ENCODE data around the gene XPO4.

XPO4 gene

DNA sequence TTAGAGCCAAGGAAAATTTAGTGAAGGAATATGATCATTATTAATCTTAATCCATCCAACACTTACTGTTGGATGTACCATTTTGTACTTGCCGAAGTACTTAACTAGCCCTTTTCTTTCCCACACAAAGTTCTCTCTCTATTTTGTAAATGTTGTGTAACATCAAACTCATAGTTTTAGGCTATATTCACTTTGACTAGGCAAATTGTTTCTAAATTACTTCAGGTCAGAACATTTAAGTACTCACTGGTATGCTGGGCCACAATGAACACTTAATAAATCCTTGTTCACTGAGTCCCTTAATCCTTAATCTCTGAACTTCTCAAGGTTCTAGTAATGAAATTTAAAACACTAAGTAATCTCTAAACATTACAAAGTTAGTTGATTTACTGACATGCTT is 79.5 kb downstream of the XPO4 start:
- Histone ChIP-seq H3K27me3 (replicated peaks) (no peaks in the 10 kb centered on the region), H3K4me3 (ENCODE audit: low read depth, low read length) (no peak overlapping the region), H3K27ac (no peak overlapping the region), H3K36me3 (replicated peaks) (no peaks in the 10 kb centered on the region)
- in situ Hi-C loops (cut with HindIII; ENCODE audit: low pct_ligation_motif_present, low sequenced_read_pairs): no loop called here
- DNase-seq: no peak
- no peak for TF ChIP-seq CTCF (IDR thresholded peaks at IDR 0.05; ENCODE audit: low read depth, low read length, missing control alignments)

DNA sequence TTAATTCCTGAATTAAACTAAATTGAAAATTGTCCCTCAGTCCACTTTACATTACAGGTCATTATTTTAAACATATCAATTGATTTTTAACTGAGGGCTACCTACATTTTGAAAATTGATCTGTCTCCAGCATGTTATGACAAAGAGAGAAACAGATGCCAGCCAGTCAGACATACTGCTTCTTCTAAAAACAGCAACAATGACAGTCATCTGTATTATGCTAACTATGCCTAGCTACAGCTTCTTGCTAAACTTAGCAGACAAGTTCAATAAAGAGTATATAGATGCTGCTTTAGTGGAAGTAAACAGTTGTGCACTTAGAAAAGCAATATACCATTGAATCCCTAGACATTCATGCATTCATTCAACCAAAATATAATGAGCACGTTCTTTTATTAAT is 80.1 kb downstream of the XPO4 start:
- no peak overlapping the region for H3K4me3 ChIP-seq (ENCODE audit: low read depth, low read length)
- H3K27me3 ChIP-seq (replicated peaks): no peaks in the 10 kb centered on the region
- no peak overlapping the region for H3K27ac ChIP-seq
- DNase-seq: no peak
- TF ChIP-seq CTCF (IDR thresholded peaks at IDR 0.05; ENCODE audit: low read depth, low read length, missing control alignments): no peak
- no peaks in the 10 kb centered on the region for H3K36me3 ChIP-seq (replicated peaks)
- in situ Hi-C loops (cut with HindIII; ENCODE audit: low pct_ligation_motif_present, low sequenced_read_pairs): no loop called here

DNA sequence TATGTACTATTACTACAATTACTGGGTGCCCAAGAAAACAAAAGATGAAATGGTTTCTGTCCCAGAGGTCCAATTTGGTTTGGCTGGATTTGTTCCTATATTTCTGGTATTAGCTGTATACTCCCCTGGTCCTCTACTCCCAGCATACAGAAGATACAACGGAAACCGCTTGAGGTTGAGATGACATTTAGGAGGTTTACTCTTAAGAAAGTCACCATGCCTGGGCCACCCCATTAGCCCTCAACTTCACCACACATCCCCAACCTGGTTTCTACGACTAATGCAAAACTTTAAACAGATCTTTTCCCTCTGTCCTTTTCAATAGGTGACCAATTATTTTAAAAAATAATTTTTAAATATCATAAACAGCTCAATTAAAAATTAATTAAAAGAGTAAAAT is 82.8 kb downstream of the XPO4 start:
- no peak overlapping the region for H3K27ac ChIP-seq
- no peak for DNase-seq
- in situ Hi-C loops (cut with HindIII; ENCODE audit: low pct_ligation_motif_present, low sequenced_read_pairs): no loop called here
- no peaks in the 10 kb centered on the region for H3K27me3 ChIP-seq (replicated peaks)
- no peaks in the 10 kb centered on the region for H3K36me3 ChIP-seq (replicated peaks)
- TF ChIP-seq CTCF (IDR thresholded peaks at IDR 0.05; ENCODE audit: low read depth, low read length, missing control alignments): no peak
- no peak overlapping the region for H3K4me3 ChIP-seq (ENCODE audit: low read depth, low read length)

DNA sequence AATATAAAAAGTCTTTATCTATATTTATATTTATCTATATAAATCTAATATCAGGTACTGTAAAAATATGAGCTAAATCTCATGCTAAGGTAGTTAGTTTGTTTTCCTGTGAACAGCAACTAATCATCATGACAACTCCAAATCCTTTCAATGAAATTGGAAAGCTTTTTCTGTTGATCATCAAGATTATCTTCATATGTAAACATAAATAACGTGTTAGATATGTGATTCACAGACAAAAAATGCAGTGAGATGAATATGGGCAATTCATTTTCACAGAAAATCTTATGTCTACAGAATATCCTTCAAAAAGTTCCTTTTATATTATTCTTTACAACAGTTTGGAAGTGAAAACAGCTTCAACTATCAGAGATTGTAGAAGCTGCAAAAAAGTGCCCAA is 87.1 kb downstream of the XPO4 start:
- no peak for TF ChIP-seq CTCF (IDR thresholded peaks at IDR 0.05; ENCODE audit: low read depth, low read length, missing control alignments)
- no peak for DNase-seq
- H3K27me3 ChIP-seq (replicated peaks): no peaks in the 10 kb centered on the region
- in situ Hi-C loops (cut with HindIII; ENCODE audit: low pct_ligation_motif_present, low sequenced_read_pairs): no loop called here
- H3K36me3 ChIP-seq (replicated peaks): no peaks in the 10 kb centered on the region
- no peak overlapping the region for H3K4me3 ChIP-seq (ENCODE audit: low read depth, low read length)
- peak overlapping the region; percentile 88 for H3K27ac ChIP-seq

DNA sequence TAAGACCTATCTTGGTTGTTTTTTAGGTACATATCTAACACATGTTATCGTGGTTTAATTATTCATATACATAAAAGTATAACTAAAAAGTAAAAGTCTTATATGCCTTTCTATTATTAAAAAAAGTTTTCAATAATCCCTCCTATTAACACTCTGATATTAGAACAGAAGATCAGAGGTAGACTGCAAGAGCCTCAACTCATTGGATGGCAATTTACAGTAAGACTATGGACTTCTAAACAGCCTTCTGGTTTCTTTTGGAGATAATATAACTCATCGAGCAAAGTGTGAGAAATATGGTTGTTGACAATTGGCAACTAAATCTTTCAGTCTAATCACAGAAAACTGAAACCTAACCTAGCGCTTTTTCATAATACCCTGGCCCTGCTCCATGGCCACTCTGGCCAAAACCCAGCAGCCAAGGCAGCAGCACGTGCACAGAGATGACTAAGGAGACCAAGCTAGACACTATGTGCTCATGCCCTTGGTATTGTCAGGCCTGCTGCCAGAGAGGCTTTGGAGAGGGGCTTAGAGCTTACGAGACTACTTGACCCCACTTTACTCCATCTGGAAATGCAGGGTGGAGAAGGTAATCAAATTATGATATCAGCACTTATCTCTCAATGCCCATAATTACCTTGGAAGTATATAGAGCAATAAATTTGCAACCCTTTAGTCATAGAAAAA is 88.2 kb downstream of the XPO4 start:
- no peak for TF ChIP-seq CTCF (IDR thresholded peaks at IDR 0.05; ENCODE audit: low read depth, low read length, missing control alignments)
- Histone ChIP-seq H3K4me3 (ENCODE audit: low read depth, low read length) (peak overlapping the region; percentile 18), H3K36me3 (replicated peaks) (no peaks in the 10 kb centered on the region), H3K27ac (peak overlapping the region; percentile 88), H3K27me3 (replicated peaks) (no peaks in the 10 kb centered on the region)
- peak; percentile 95 for DNase-seq
- in situ Hi-C loops (cut with HindIII; ENCODE audit: low pct_ligation_motif_present, low sequenced_read_pairs): no loop called here

GRCh38 chr13:20812890-20813289 is 89.7 kb downstream of the XPO4 start:
- Histone ChIP-seq H3K27ac (peak overlapping the region; percentile 86), H3K4me3 (ENCODE audit: low read depth, low read length) (no peak overlapping the region), H3K27me3 (replicated peaks) (no peaks in the 10 kb centered on the region), H3K36me3 (replicated peaks) (peaks cover 5% of the 10 kb centered on the region)
- DNase-seq: no peak
- TF ChIP-seq CTCF (IDR thresholded peaks at IDR 0.05; ENCODE audit: low read depth, low read length, missing control alignments): no peak
- in situ Hi-C loops (cut with HindIII; ENCODE audit: low pct_ligation_motif_present, low sequenced_read_pairs): no loop called here

All from brain microvascular endothelial cell (primary cell).